ENCODE data around the gene NME3.

The NME3 gene

DNA sequence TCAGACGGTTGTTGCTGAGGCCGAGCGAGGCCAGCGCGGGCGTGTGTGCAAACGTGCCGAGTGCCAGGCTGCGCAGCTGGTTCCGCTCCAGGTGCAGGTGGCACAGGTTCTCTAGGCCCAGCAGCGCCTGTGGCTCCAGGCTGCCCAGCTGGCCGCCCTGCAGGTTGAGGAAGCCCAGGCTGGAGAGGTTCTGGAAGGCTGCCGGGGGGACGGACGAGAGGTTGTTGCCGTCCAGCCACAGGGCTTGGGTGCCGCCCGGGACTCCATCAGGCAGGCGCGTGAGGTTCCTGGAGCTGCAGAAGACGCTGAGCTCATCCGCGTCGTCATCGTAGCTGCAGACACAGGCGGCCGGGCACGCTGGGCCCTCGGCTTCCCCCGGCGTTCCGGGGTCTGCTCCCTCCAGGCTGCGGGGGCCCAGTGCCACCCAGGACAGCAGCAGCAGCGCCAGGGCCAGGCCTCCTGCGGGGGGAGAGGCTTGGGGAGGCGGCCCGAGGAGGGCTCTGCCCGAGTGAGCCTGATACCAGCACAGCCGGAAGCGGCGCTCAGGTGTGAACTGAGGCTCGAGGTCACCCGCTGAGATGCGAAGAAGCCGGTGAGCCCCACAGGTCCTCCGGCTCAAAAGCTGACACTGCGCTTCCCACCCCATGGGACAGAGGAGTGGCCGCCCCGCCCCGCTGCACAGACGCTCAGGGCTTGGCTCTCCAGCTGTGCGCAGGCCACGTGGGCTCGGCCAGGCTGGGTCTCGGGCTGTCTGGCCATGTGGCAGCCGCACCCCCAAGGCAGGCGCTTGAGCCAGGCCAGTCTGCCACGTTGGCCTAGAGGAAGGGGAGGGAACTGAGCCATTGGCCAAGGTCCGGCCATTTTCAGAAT, 20.8 kb upstream of the NME3 start:
- no peaks in the 10 kb centered on the region for H3K27me3 ChIP-seq (replicated peaks)
- H3K36me3 ChIP-seq (replicated peaks): peaks cover 18% of the 10 kb centered on the region
- no peak for DNase-seq
- H3K27ac ChIP-seq: no peak overlapping the region
- H3K4me3 ChIP-seq (ENCODE audit: low read depth, low read length): no peak overlapping the region
- TF ChIP-seq, protein P1, sequence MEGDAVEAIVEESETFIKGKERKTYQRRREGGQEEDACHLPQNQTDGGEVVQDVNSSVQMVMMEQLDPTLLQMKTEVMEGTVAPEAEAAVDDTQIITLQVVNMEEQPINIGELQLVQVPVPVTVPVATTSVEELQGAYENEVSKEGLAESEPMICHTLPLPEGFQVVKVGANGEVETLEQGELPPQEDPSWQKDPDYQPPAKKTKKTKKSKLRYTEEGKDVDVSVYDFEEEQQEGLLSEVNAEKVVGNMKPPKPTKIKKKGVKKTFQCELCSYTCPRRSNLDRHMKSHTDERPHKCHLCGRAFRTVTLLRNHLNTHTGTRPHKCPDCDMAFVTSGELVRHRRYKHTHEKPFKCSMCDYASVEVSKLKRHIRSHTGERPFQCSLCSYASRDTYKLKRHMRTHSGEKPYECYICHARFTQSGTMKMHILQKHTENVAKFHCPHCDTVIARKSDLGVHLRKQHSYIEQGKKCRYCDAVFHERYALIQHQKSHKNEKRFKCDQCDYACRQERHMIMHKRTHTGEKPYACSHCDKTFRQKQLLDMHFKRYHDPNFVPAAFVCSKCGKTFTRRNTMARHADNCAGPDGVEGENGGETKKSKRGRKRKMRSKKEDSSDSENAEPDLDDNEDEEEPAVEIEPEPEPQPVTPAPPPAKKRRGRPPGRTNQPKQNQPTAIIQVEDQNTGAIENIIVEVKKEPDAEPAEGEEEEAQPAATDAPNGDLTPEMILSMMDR (IDR thresholded peaks at IDR 0.05; ENCODE audit: low read depth, low read length, missing control alignments): no peak
- in situ Hi-C loops (cut with HindIII; ENCODE audit: low pct_ligation_motif_present, low sequenced_read_pairs): no loop called here

DNA sequence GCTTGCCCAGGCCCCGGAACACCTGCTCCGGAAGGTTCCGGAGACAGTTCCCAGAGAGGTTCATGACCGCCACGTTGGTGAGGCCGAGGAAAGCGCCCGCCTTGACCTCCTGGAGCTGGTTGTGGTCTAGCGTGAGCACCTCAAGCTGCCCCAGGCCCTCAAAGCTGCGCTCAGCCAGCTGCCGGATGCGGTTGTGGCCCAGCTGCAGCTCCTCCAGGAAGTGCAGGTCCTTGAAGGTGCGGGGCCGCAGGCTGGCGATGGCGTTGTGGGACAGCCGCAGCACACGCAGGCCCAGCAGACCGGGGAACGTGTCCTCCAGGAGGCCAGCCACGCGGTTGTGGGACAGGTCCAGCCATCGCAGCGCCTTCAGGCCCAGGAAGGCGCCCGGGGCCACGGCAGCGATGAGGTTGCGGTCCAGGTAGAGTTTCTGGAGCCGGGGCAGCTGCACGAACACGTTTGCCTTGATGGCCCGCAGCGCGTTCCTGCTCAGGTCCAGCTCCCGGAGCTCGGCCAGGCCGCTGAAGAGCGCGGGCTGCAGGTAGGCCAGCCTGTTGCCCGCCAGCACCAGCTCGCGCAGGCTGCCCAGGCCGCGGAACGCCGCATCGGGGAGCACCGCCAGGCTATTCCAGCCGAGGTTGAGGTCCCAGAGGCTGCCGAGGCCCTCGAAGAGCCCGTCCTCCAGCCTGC, 20.1 kb upstream of the NME3 start:
- TF ChIP-seq, protein P1 (IDR thresholded peaks at IDR 0.05; ENCODE audit: low read depth, low read length, missing control alignments): no peak
- in situ Hi-C loops (cut with HindIII; ENCODE audit: low pct_ligation_motif_present, low sequenced_read_pairs): no loop called here
- no peak for DNase-seq
- no peaks in the 10 kb centered on the region for H3K27me3 ChIP-seq (replicated peaks)
- H3K4me3 ChIP-seq (ENCODE audit: low read depth, low read length): no peak overlapping the region
- peaks cover 25% of the 10 kb centered on the region for H3K36me3 ChIP-seq (replicated peaks)
- no peak overlapping the region for H3K27ac ChIP-seq

DNA sequence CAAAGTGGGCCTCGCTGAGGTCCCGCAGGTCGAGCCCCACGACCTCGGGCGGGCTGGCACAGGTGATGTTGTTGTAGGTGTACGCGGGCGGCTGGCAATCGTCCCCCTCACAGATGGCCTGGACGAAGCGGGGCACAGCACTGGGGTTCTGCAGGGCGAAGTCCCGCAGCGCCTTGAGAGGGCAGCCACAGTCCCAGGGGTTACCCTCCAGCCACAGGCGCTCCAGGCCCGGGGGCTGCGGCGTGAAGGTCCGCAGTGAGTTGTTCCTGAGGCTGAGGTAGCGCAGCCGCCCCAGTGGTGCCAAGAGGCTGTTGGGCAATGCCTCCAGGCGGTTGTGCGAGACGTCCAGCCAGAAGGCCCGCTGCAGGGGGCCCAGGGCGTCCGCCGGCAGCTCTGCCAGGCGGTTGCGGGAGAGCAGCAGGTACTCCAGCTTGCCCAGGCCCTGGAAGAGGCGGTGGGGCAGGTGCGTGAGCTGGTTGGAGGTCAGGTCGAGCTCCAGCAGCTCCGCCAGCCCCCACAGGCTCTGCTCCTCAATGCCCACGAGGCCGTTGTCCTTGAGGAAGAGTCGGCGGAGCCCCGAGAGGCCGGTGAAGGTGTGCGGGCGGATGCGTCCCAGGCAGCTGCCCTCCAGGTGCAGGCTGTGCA, 19.4 kb upstream of the NME3 start:
- H3K36me3 ChIP-seq (replicated peaks): peaks cover 27% of the 10 kb centered on the region
- H3K27ac ChIP-seq: no peak overlapping the region
- H3K4me3 ChIP-seq (ENCODE audit: low read depth, low read length): no peak overlapping the region
- DNase-seq: no peak
- H3K27me3 ChIP-seq (replicated peaks): no peaks in the 10 kb centered on the region
- in situ Hi-C loops (cut with HindIII; ENCODE audit: low pct_ligation_motif_present, low sequenced_read_pairs): no loop called here
- TF ChIP-seq, protein P1 (IDR thresholded peaks at IDR 0.05; ENCODE audit: low read depth, low read length, missing control alignments): no peak

DNA sequence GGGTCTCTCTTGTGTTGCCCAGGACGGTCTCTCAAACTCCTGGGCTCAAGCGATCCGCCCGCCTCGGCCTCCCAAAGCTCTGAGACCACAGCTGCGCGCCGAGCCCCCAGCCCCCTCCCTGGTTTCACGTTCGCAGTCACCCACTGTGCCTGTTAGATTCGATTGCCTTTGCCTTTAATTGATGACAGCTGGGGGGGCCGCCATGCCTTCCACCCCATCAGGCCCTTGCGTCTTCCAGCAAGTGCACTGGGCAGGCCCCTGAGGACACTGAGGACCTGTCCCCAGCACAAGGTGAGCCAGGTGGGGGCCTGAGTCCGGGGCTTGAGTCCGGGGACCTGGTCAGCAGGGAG, 18.9 kb upstream of the NME3 start:
- Histone ChIP-seq H3K36me3 (replicated peaks) (peaks cover 27% of the 10 kb centered on the region), H3K27me3 (replicated peaks) (no peaks in the 10 kb centered on the region), H3K4me3 (ENCODE audit: low read depth, low read length) (no peak overlapping the region), H3K27ac (no peak overlapping the region)
- TF ChIP-seq, protein P1 (IDR thresholded peaks at IDR 0.05; ENCODE audit: low read depth, low read length, missing control alignments): no peak
- DNase-seq: no peak
- in situ Hi-C loops (cut with HindIII; ENCODE audit: low pct_ligation_motif_present, low sequenced_read_pairs): no loop called here

DNA sequence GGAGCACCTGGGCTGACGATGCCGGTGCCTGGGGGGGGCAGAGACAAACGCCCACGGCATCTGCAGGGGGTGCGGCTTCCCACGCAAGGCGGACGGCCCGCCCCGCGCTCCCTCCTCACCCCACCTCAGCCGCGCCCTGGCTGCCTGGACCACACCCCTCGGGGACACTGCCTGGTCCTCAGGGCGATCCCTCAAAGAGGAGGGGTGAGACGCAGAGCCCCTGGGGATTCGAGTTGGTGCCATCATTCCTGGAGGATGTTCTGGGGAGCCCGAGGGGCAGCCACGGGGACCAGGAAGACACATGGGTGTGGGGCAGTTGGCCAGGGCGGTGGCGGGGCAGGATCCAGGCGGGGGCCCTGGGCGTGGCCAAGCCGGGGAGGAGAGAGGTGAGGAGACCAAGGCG, 18.3 kb upstream of the NME3 start:
- Histone ChIP-seq H3K4me3 (ENCODE audit: low read depth, low read length) (no peak overlapping the region), H3K36me3 (replicated peaks) (peaks cover 27% of the 10 kb centered on the region), H3K27me3 (replicated peaks) (no peaks in the 10 kb centered on the region), H3K27ac (no peak overlapping the region)
- in situ Hi-C loops (cut with HindIII; ENCODE audit: low pct_ligation_motif_present, low sequenced_read_pairs): no loop called here
- DNase-seq: no peak
- TF ChIP-seq, protein P1 (IDR thresholded peaks at IDR 0.05; ENCODE audit: low read depth, low read length, missing control alignments): no peak
